OCI-LY7 (cell line): ENCODE measurements around the gene ACTL7B.

ENCODE experiments used
- CTCF ChIP-seq: fragments of 200-600 bp; sonication (generic); conservative IDR thresholded peaks from 2 replicates; pipeline ENCODE4 v1.5.1; 2014; ENCODE audit warnings: mild to moderate bottlenecking, antibody characterized with exemption, low read length, moderate library complexity, mixed read lengths
- EZH2phosphoT487 ChIP-seq: fragments of 200-600 bp; sonication (generic); IDR thresholded peaks from 2 replicates; pipeline ENCODE4 v1.6.1; 2018; ENCODE audit warnings: low read depth, borderline replicate concordance, mild to moderate bottlenecking, mixed run types, antibody characterized with exemption, low read length, moderate library complexity, mixed read lengths

DNA sequence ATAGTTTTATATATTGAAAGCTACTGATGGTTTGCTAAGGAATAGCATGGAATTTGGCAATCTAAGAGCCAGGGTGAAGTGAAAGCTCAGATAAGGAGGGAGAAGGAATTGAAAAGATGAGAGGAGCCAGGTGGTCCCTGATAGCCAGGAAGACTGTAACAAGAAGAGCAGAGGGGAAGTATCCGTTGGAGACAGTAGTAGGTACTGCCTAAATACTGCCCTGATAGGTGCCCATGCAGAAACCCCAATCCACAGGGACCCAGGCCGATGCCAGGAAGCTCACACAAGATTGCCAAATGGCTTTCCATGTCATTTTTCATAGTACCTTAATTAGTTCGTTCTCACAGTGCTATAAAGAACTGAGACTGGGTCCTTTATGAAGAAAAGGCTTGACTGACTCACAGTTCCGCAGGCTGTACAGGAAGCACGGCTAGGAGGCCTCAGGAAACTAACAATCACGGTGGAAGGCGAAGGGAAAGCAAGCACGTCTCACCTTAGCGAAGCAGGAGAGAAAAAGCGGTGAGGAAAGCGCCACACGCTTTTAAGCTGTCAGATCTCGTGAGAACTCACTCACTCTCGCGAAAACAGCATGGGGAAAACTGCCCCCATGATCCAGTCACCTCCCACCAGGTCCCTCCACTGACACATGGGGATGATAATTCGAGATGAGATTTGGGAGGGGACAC, 13.0 kb downstream of the ACTL7B start:
- TF ChIP-seq CTCF (no peak), EZH2phosphoT487 (no peak)
